Central memory CD8-positive, alpha-beta T cell (primary cell): ENCODE results near the gene C22orf42.
"Not testable (repeated sequence)": the region's sequence is repeated elsewhere in the genome, so short reads cannot be mapped to it uniquely, and the experiment has no call there.

Experiments used
- ATAC-seq: fragments of 150-1000 bp; cut with Tn5 transposase; replicated peaks from 2 replicates; pipeline ENCODE4 v1.10.0; 2022; ENCODE audit warnings: mild to moderate bottlenecking, moderate FRiP score, moderate number of reproducible peaks; ENCODE audit not compliant: poor library complexity, severe bottlenecking; ENCODE audit errors: extremely low read depth
- DNase-seq, 2 donors: peaks; one replicate each; pipeline ENCODE4 v3.0.0; 2021; ENCODE audit warnings: low spot score in 2 of 2
- H3K27ac Mint-ChIP-seq: one replicate; pipeline ENCODE4 v1.8.0; 2022; ENCODE audit warnings: low read depth, mild to moderate bottlenecking, moderate library complexity, mixed read lengths
- H3K27me3 Mint-ChIP-seq: one replicate; pipeline ENCODE4 v1.8.0; 2022; ENCODE audit warnings: mixed read lengths
- H3K36me3 Mint-ChIP-seq: one replicate; pipeline ENCODE4 v1.8.0; 2022; ENCODE audit warnings: mild to moderate bottlenecking, moderate library complexity, mixed read lengths; ENCODE audit not compliant: insufficient read depth
- H3K4me1 Mint-ChIP-seq: one replicate; pipeline ENCODE4 v1.8.0; 2022; ENCODE audit warnings: mixed read lengths
- H3K4me3 Mint-ChIP-seq: one replicate; pipeline ENCODE4 v1.8.0; 2022; ENCODE audit warnings: mild to moderate bottlenecking, moderate library complexity, mixed read lengths
- H3K9me3 Mint-ChIP-seq: one replicate; pipeline ENCODE4 v1.8.0; 2022; ENCODE audit warnings: mixed read lengths

C22orf42 gene

GRCh38 chr22:32202161-32202538 is 43.0 kb upstream of the C22orf42 start:
- no peak for ATAC-seq
- peak overlapping the region; percentile 81 for H3K4me3 Mint-ChIP-seq
- H3K27me3 Mint-ChIP-seq = peaks cover 31% of the 10 kb centered on the region
- peaks cover 52% of the 10 kb centered on the region for H3K4me1 Mint-ChIP-seq
- no peaks in the 10 kb centered on the region for H3K9me3 Mint-ChIP-seq
- DNase-seq = no peak
- peaks cover 3% of the 10 kb centered on the region for H3K36me3 Mint-ChIP-seq
- H3K27ac Mint-ChIP-seq = no peak overlapping the region

GRCh38 chr22:32200752-32201151 is 41.6 kb upstream of the C22orf42 start:
- Mint-ChIP-seq H3K4me3 (no peak overlapping the region), H3K9me3 (no peaks in the 10 kb centered on the region), H3K36me3 (peaks cover 3% of the 10 kb centered on the region), H3K4me1 (peaks cover 39% of the 10 kb centered on the region), H3K27ac (no peak overlapping the region), H3K27me3 (peaks cover 29% of the 10 kb centered on the region)
- ATAC-seq = no peak
- no peak for DNase-seq

- no peak overlapping the region for H3K27ac Mint-ChIP-seq
These were observed 40.9 kb upstream of the C22orf42 start for GRCh38 chr22:32199961-32200360.

GRCh38 chr22:32199341-32199740 is 40.2 kb upstream of the C22orf42 start:
- H3K4me1 Mint-ChIP-seq = peaks cover 27% of the 10 kb centered on the region

More at GRCh38 chr22:32199961-32200360, 40.9 kb upstream of the C22orf42 start:
- H3K4me1 Mint-ChIP-seq = peaks cover 33% of the 10 kb centered on the region
- H3K9me3 Mint-ChIP-seq = no peaks in the 10 kb centered on the region
- peaks cover 3% of the 10 kb centered on the region for H3K36me3 Mint-ChIP-seq
- peaks cover 21% of the 10 kb centered on the region for H3K27me3 Mint-ChIP-seq
- H3K4me3 Mint-ChIP-seq = no peak overlapping the region
- ATAC-seq = no peak
- no peak for DNase-seq

DNA sequence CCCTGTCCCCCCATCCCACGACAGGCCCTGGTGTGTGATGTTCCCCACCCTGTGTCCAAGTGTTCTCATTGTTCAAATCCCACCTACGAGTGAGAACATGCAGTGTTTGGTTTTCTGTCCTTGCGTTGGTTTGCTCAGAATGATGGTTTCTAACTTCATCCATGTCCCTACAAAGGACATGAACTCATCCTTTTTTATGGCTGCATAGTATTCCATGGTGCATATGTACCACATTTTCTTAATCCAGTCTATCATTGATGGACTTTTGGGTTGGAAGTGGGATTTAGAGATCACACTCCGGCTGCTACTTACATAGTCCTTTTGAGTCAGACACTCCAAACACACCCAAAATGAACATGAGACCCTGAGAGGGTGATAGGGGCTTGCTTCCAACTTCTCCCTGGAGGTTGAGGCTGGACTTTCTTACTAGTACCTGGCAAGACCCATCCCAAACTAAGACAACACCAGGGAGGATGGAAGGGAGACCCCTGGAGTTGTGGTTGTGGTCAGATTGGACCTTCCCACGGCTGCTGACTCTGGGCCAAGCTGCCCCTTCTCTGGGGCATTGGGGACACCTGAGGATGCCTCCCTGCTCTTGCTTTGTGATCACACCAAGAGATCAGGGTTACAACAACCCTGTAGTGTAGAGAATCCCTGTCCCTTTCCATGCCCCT is 38.6 kb upstream of the C22orf42 start:
- H3K27me3 Mint-ChIP-seq, H3K27ac Mint-ChIP-seq, H3K4me3 Mint-ChIP-seq, H3K9me3 Mint-ChIP-seq, ATAC-seq, H3K36me3 Mint-ChIP-seq, DNase-seq: not testable (repeated sequence)
- peaks cover 14% of the 10 kb centered on the region for H3K4me1 Mint-ChIP-seq

More at GRCh38 chr22:32199341-32199740, 40.2 kb upstream of the C22orf42 start:
- no peak overlapping the region for H3K27ac Mint-ChIP-seq
- DNase-seq (no peak), ATAC-seq (no peak)
- no peak overlapping the region for H3K4me3 Mint-ChIP-seq
- peaks cover 14% of the 10 kb centered on the region for H3K27me3 Mint-ChIP-seq
- H3K9me3 Mint-ChIP-seq = no peaks in the 10 kb centered on the region
- peaks cover 3% of the 10 kb centered on the region for H3K36me3 Mint-ChIP-seq

DNA sequence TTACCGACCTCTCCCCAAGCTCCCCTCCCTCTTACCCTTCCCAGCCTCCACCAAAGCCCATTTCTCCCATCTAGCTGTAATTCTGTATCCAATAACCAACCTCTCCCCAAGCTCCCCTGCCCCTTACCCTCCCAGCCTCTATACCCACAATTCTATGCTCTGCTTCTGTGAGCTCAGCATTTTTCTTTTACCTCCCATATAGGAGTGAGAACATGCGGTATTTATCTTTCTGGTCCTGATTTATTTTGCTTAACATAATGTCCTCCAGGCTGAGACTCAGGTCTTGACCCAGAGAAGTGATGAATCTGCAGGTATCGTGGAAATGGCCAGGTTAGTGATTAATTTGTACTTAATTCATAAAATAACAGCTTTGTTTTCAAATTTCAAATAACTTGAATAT is 36.8 kb upstream of the C22orf42 start:
- not testable (repeated sequence) for H3K36me3 Mint-ChIP-seq, H3K9me3 Mint-ChIP-seq, H3K4me1 Mint-ChIP-seq, H3K4me3 Mint-ChIP-seq, H3K27ac Mint-ChIP-seq, DNase-seq, ATAC-seq
- H3K27me3 Mint-ChIP-seq = peaks cover 14% of the 10 kb centered on the region

DNA sequence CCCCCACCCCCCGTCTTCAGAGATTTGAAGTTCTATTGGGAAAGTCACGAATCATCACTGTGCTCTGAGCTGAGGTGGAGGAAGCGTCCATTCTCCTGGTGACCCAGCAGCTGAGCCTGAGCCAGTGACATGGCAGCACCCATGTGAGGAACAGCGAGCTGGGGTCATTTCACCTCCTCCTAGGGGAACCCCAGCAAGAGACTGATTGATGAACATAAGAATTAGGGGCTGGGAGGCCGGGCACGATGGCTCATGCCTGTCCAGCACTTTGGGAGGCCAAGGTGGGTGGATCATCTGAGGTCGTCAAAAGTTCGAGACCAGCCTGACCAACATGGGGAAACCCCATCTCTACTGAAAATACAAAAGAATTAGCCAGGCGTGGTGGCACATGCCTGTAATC is 34.2 kb upstream of the C22orf42 start:
- not testable (repeated sequence) for H3K9me3 Mint-ChIP-seq, DNase-seq, H3K36me3 Mint-ChIP-seq, H3K4me3 Mint-ChIP-seq, ATAC-seq, H3K27ac Mint-ChIP-seq, H3K4me1 Mint-ChIP-seq
- H3K27me3 Mint-ChIP-seq = peaks cover 27% of the 10 kb centered on the region

GRCh38 chr22:32191021-32191420 is 31.9 kb upstream of the C22orf42 start:
- H3K36me3 Mint-ChIP-seq, H3K4me1 Mint-ChIP-seq, ATAC-seq, H3K4me3 Mint-ChIP-seq, H3K27ac Mint-ChIP-seq, H3K9me3 Mint-ChIP-seq, DNase-seq: not testable (repeated sequence)
- peaks cover 42% of the 10 kb centered on the region for H3K27me3 Mint-ChIP-seq

DNA sequence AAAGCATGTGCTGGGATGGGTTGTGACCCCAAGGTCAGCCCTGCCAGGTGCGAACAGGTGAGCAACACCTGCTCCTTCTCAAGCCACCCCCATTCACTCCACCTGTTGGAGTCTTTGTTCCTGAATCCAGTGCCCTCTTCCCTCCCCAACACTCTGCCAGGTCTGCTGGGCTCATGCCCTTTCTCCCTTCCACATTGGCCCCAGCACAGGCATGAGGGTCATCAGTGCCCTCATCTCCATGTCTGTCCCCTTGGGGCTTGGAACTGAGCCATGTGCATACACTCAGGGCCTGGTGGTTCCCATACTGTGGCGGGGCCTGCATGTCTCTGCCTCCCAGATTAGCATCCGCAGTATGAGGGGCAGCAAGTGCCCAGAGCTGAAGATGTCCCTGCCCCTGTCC is 26.7 kb upstream of the C22orf42 start:
- H3K4me1 Mint-ChIP-seq = no peaks in the 10 kb centered on the region
- DNase-seq = no peak
- no peak for ATAC-seq
- no peaks in the 10 kb centered on the region for H3K36me3 Mint-ChIP-seq
- H3K9me3 Mint-ChIP-seq = no peaks in the 10 kb centered on the region
- H3K4me3 Mint-ChIP-seq = no peak overlapping the region
- peaks cover 32% of the 10 kb centered on the region for H3K27me3 Mint-ChIP-seq
- H3K27ac Mint-ChIP-seq = no peak overlapping the region

DNA sequence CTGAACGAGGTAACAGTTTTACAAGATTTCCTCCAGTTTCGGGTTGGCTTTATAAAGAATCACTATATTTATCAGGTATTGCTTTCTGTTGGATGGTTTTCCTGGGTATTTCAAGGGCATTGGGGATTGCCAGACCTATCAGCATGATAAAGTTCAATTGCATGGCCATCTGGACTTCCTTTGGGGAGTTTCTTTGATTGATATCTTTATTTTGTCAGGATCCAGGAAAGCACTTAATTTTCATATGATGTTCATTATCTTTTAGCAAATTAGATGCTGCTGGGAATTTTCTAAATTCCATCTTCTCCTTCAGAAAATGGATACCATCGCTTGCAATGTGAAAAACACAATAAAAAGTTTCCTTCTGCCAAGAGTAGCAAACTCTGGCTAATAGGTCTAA is 24.5 kb upstream of the C22orf42 start:
- H3K4me1 Mint-ChIP-seq = no peaks in the 10 kb centered on the region
- H3K4me3 Mint-ChIP-seq = no peak overlapping the region
- H3K27ac Mint-ChIP-seq = no peak overlapping the region
- DNase-seq = no peak
- peaks cover 29% of the 10 kb centered on the region for H3K27me3 Mint-ChIP-seq
- H3K36me3 Mint-ChIP-seq = no peaks in the 10 kb centered on the region
- no peak for ATAC-seq
- H3K9me3 Mint-ChIP-seq = no peaks in the 10 kb centered on the region

DNA sequence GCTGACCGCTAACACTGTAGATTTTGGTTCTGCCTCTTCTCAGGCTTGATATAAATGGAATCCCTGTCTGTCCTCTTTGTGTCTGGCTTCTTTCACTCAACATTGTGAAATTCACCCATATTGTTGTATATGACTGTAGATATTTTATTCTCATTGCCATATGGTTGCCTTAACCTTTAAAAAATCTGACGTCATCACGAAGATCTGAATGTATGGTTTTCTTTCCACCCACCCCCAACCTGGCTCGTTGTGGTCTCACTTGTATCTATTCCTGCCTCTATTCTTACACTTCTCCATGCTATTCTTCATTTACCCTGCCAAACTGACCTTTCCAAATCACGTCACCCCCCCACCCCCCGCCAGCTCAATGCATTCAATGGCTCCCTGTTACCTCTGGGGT is 21.9 kb upstream of the C22orf42 start:
- Mint-ChIP-seq H3K36me3 (no peaks in the 10 kb centered on the region), H3K4me3 (no peak overlapping the region), H3K27ac (no peak overlapping the region), H3K4me1 (no peaks in the 10 kb centered on the region), H3K9me3 (no peaks in the 10 kb centered on the region), H3K27me3 (peaks cover 34% of the 10 kb centered on the region)
- ATAC-seq (no peak), DNase-seq (no peak)

GRCh38 chr22:32177221-32177765 is 18.2 kb upstream of the C22orf42 start:
- Mint-ChIP-seq H3K9me3 (no peaks in the 10 kb centered on the region), H3K4me3 (no peak overlapping the region), H3K36me3 (no peaks in the 10 kb centered on the region), H3K4me1 (no peaks in the 10 kb centered on the region), H3K27ac (no peak overlapping the region), H3K27me3 (peaks cover 51% of the 10 kb centered on the region)
- DNase-seq (no peak), ATAC-seq (no peak)
